ENCODE results near the gene FGF4. TPM values are rescaled to one million over a fixed set of nuclear protein-coding genes. Genes with fewer than 3 reads are reported as not detected.

Gene FGF4
- total RNA-seq, 4 donors from 2014 or later = 1.8 to 17.3 (median 3.7) TPM

DNA sequence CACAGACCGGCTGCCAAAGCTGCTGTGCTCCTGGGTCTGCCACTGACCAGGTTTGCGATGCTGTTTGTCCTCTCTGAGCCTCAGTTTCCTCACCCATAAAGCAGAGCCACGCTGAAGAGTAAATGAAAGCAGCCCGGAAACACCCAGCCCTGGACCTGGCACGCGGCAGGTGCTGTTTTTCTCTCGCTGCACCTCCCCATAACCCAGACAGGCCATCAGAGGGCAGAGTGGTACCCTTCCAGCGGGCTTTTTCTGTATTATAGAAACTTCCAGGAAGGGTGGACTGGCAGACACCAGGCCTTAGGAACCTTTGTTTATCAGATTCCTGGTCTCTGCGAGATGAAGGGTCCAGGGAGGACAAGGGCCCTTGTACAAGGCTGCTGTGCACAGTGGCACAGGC is 53.4 kb downstream of the FGF4 start:
- Histone ChIP-seq H3K36me3 (no peaks in the 10 kb centered on the region), H3K27me3 (peaks cover 0 to 47% of the 10 kb centered on the region in 2 donors), H3K4me3 (no peak overlapping the region), H3K9me3 (no peaks in the 10 kb centered on the region), H3K27ac (no peak overlapping the region), H3K4me1 (peaks cover 0 to 9% (median 0%) of the 10 kb centered on the region in 4 donors)
- WGBS, 2 donors = 53 to 64% methylated on average over 9 of the region's 9 CpGs
- no peak for DNase-seq (ENCODE audit: low spot score in 2 of 2)
- TF ChIP-seq POLR2A (IDR thresholded peaks at IDR 0.05) = no peak
- TF ChIP-seq, protein P1, sequence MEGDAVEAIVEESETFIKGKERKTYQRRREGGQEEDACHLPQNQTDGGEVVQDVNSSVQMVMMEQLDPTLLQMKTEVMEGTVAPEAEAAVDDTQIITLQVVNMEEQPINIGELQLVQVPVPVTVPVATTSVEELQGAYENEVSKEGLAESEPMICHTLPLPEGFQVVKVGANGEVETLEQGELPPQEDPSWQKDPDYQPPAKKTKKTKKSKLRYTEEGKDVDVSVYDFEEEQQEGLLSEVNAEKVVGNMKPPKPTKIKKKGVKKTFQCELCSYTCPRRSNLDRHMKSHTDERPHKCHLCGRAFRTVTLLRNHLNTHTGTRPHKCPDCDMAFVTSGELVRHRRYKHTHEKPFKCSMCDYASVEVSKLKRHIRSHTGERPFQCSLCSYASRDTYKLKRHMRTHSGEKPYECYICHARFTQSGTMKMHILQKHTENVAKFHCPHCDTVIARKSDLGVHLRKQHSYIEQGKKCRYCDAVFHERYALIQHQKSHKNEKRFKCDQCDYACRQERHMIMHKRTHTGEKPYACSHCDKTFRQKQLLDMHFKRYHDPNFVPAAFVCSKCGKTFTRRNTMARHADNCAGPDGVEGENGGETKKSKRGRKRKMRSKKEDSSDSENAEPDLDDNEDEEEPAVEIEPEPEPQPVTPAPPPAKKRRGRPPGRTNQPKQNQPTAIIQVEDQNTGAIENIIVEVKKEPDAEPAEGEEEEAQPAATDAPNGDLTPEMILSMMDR (IDR thresholded peaks at IDR 0.05) = peak in 1 of 5 experiments; percentile 13

DNA sequence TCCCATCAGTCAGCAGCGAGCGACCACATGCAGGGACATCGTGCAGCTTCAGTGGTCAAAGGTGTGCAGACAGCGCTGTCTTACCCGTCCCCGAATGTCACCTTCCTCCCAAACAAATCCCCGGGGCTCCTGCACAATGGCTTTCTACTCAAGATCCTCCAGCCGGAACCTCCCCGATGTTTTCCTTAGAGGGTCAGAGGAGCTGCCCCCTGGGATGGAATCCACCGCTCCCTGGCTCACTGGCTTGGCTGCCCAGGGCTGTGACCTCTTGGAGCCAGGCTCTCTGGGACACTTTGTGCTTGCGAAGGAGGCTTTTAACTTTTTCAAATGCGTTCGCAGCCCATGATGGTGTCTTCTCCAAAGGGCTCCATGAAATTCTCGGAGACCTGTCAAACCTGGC is 54.0 kb downstream of the FGF4 start:
- TF ChIP-seq, protein P1 (IDR thresholded peaks at IDR 0.05) = no peak
- Histone ChIP-seq H3K9me3 (no peaks in the 10 kb centered on the region), H3K36me3 (no peaks in the 10 kb centered on the region), H3K4me3 (no peak overlapping the region), H3K27me3 (peaks cover 0 to 51% of the 10 kb centered on the region in 2 donors), H3K4me1 (peaks cover 0 to 9% (median 0%) of the 10 kb centered on the region in 4 donors), H3K27ac (no peak overlapping the region)
- no peak for DNase-seq (ENCODE audit: low spot score in 2 of 2)
- WGBS, 2 donors = 38 to 43% methylated on average over 14 of the region's 14 CpGs

Other genes starting within 250 kb of the FGF4 start
- 100 to 1,000 TPM; 108 to 259 (median 168) TPM for gene CCND1, start 134.2 kb downstream of the FGF4 start, total RNA-seq
- gene LTO1, start 100.0 kb downstream of the FGF4 start, total RNA-seq = 10 to 100 TPM; 22.5 to 29.9 (median 23.1) TPM
- gene FGF19, start 71.3 kb downstream of the FGF4 start, total RNA-seq = not detected
- not detected for gene FGF3, start 44.1 kb upstream of the FGF4 start, total RNA-seq